Nephron (organoid): ENCODE data around the gene SPAG17.
A peak's percentile ranks its signal among the peaks of the same experiment; 100 is the strongest.

Experiments used
- H3K27ac Mint-ChIP-seq, 3 experiments: 2 replicates each; pipeline ENCODE4 v1.8.0; 2020; ENCODE audit warnings: mixed read lengths in 3 of 3, mild to moderate bottlenecking in 2 of 3, moderate library complexity in 1 of 3
- H3K27me3 Mint-ChIP-seq: 2 replicates; pipeline ENCODE4 v1.8.0; 2021; ENCODE audit warnings: low read depth, mild to moderate bottlenecking, moderate library complexity, mixed read lengths
- H3K36me3 Mint-ChIP-seq: 2 replicates; pipeline ENCODE4 v1.8.0; 2020; ENCODE audit warnings: low read depth, mixed read lengths
- H3K4me1 Mint-ChIP-seq: 2 replicates; pipeline ENCODE4 v1.8.0; 2020; ENCODE audit warnings: mixed read lengths
- H3K4me3 Mint-ChIP-seq, 3 experiments: 2 replicates each; pipeline ENCODE4 v1.8.0; 2020; ENCODE audit warnings: mild to moderate bottlenecking in 3 of 3, mixed read lengths in 3 of 3, moderate library complexity in 2 of 3
- H3K9me3 Mint-ChIP-seq: 2 replicates; pipeline ENCODE4 v1.8.0; 2020; ENCODE audit warnings: mixed read lengths
- CTCF ChIP-seq, 3 experiments: fragments of 200-600 bp; sonication (generic); IDR thresholded peaks; one replicate each; pipeline ENCODE4 v1.5.0; 2021; ENCODE audit warnings: antibody characterized with exemption in 3 of 3; ENCODE audit not compliant: unreplicated experiment in 3 of 3

SPAG17 gene

GRCh38 chr1:118090130-118090529, 94.9 kb downstream of the SPAG17 start:
- no peak overlapping the region for H3K27ac Mint-ChIP-seq
- H3K4me1 Mint-ChIP-seq: no peaks in the 10 kb centered on the region
- H3K4me3 Mint-ChIP-seq: no peak overlapping the region
- no peak for TF ChIP-seq CTCF (IDR thresholded peaks at IDR 0.05; ENCODE audit: unreplicated experiment in 3 of 3)
- H3K36me3 Mint-ChIP-seq: peaks cover 9% of the 10 kb centered on the region
- H3K27me3 Mint-ChIP-seq: no peaks in the 10 kb centered on the region
- H3K9me3 Mint-ChIP-seq: no peaks in the 10 kb centered on the region

DNA sequence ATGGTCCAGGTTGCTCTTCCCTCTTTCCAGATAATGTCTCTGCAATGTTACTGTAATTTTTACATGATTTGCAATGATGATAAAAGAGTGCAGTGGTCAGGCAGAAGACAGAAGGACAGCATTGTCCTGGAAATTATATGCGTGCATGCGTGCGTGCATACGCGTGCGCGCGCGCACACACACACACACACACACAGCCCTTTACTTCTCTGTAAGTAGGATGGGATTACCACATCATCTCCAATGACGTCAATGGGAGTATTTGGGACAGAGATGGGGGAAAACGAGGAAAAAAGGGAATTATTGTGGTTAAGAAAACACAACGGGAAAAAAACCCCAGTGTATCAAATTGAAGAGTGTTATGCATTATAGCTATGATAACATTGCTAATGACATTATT, 99.7 kb downstream of the SPAG17 start:
- no peak for TF ChIP-seq CTCF (IDR thresholded peaks at IDR 0.05; ENCODE audit: unreplicated experiment in 3 of 3)
- H3K9me3 Mint-ChIP-seq: no peaks in the 10 kb centered on the region
- no peaks in the 10 kb centered on the region for H3K27me3 Mint-ChIP-seq
- H3K27ac Mint-ChIP-seq: no peak overlapping the region
- H3K36me3 Mint-ChIP-seq: peaks cover 17% of the 10 kb centered on the region
- no peaks in the 10 kb centered on the region for H3K4me1 Mint-ChIP-seq
- no peak overlapping the region for H3K4me3 Mint-ChIP-seq

- Mint-ChIP-seq H3K36me3 (peaks cover 17% of the 10 kb centered on the region), H3K27ac (no peak overlapping the region), H3K9me3 (no peaks in the 10 kb centered on the region), H3K4me3 (no peak overlapping the region), H3K27me3 (no peaks in the 10 kb centered on the region), H3K4me1 (no peaks in the 10 kb centered on the region)
- no peak for TF ChIP-seq CTCF (IDR thresholded peaks at IDR 0.05; ENCODE audit: unreplicated experiment in 3 of 3)
Measured at GRCh38 chr1:118084400-118084799, 100.6 kb downstream of the SPAG17 start.

DNA sequence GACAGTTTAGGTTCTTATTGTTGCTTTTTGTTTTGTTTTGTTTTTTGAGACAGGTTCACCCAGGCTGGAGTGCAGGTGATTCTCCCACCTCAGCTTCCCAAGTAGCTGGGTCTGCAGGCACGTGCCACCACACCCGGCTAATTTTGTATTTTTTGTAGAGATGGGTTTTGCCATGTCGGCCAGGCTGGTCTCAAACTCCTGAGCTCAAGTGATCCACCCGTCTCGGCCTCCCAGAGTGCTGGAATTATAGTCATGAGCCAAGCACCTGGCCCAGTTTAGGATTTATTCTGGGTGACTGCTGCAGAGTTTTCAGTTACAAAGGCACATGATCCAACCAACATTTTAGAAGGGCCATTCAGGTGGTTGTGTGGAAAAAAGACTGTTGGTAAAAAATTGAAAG, 102.0 kb downstream of the SPAG17 start:
- no peak overlapping the region for H3K4me3 Mint-ChIP-seq
- no peak for TF ChIP-seq CTCF (IDR thresholded peaks at IDR 0.05; ENCODE audit: unreplicated experiment in 3 of 3)
- H3K36me3 Mint-ChIP-seq: peaks cover 12% of the 10 kb centered on the region
- no peaks in the 10 kb centered on the region for H3K27me3 Mint-ChIP-seq
- H3K4me1 Mint-ChIP-seq: no peaks in the 10 kb centered on the region
- no peaks in the 10 kb centered on the region for H3K9me3 Mint-ChIP-seq
- no peak overlapping the region for H3K27ac Mint-ChIP-seq

DNA sequence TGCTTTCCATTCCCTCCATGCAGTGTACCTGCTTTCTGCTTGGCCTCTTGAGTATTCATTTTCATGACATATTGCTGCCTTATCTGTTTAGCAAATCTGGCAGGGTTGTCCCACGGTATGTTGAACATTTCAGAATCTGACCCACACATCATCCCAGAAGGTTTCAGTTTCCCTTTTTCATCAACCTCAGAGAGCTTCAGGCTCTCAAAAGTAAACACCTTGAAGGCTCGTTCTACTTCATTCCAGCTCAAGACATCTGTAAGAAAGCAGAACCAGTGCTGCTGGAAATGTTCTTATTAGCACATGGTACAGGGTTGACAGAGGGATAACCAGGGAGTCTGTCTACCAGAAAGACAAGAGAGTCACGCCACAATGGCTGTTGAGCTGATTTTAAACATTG, 103.6 kb downstream of the SPAG17 start:
- peaks cover 8% of the 10 kb centered on the region for H3K4me1 Mint-ChIP-seq
- H3K4me3 Mint-ChIP-seq: no peak overlapping the region
- no peaks in the 10 kb centered on the region for H3K27me3 Mint-ChIP-seq
- TF ChIP-seq CTCF (IDR thresholded peaks at IDR 0.05; ENCODE audit: unreplicated experiment in 3 of 3): no peak
- no peaks in the 10 kb centered on the region for H3K9me3 Mint-ChIP-seq
- no peak overlapping the region for H3K27ac Mint-ChIP-seq
- peaks cover 12% of the 10 kb centered on the region for H3K36me3 Mint-ChIP-seq

DNA sequence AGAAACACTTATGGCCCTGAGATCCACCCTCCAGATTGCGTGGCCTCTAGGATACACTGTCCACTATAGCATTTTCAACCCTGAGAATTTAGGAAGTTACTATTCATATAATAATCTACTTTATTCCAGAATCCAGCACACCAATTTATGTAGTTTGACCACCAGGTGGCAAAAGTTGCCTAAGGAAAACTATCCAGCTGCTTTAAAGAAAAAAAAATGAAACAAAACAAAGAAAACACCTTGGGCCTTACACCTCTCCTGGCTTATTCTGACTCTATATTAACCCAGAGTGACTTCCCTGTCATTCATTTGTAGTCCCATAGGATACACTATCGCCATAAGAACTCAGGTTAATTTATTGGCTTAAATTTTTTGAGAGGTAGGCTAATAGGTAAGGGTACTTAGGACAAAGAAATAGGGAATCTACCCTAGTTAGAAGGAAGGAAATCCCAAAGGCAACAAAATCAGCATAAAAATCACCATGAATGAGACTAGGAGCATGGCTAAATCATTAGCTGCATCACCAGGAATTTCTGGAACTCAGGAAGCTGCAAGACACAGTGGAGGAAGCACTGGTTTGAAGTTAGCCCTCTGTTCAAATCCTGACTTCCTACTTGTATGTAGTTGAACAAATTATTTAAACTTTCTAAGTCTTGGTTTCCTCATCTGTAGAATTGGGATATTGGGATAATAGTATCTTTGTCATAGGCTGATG, 107.5 kb downstream of the SPAG17 start:
- no peaks in the 10 kb centered on the region for H3K27me3 Mint-ChIP-seq
- H3K4me3 Mint-ChIP-seq: no peak overlapping the region
- peaks cover 19% of the 10 kb centered on the region for H3K4me1 Mint-ChIP-seq
- H3K27ac Mint-ChIP-seq: peak overlapping the region in 1 of 3 experiments; percentile 62
- H3K9me3 Mint-ChIP-seq: no peaks in the 10 kb centered on the region
- H3K36me3 Mint-ChIP-seq: peaks cover 6% of the 10 kb centered on the region
- TF ChIP-seq CTCF (IDR thresholded peaks at IDR 0.05; ENCODE audit: unreplicated experiment in 3 of 3): peak; percentile 51 to 62 (median 58)
